ENCODE results near the gene FRYL.

Gene FRYL

GRCh38 chr4:48651914-48652313 is 128.2 kb downstream of the FRYL start:
- H3K27me3 ChIP-seq (replicated peaks; ENCODE audit: control insufficient read depth, insufficient read depth, low read length) = no peaks in the 10 kb centered on the region
- peaks cover 2% of the 10 kb centered on the region; the same call in 1 of the 2 replicates for H3K36me3 ChIP-seq (ENCODE audit: control insufficient read depth, insufficient read depth, low read length)
- H3K4me3 ChIP-seq (replicated peaks; ENCODE audit: low read depth, low read length) = no peak overlapping the region
- TF ChIP-seq CTCF (IDR thresholded peaks at IDR 0.05; ENCODE audit: insufficient read depth, low read length, poor library complexity, severe bottlenecking) = no peak
- no peak for DNase-seq (ENCODE audit: extremely low read depth, insufficient read length)

- TF ChIP-seq CTCF (IDR thresholded peaks at IDR 0.05; ENCODE audit: insufficient read depth, low read length, poor library complexity, severe bottlenecking) = no peak
- Histone ChIP-seq H3K4me3 (replicated peaks; ENCODE audit: low read depth, low read length) (no peak overlapping the region), H3K36me3 (ENCODE audit: control insufficient read depth, insufficient read depth, low read length) (peaks cover 2% of the 10 kb centered on the region; the same call in 1 of the 2 replicates), H3K27me3 (replicated peaks; ENCODE audit: control insufficient read depth, insufficient read depth, low read length) (no peaks in the 10 kb centered on the region)
- no peak for DNase-seq (ENCODE audit: extremely low read depth, insufficient read length)
Measured at GRCh38 chr4:48649505-48649904, 130.6 kb downstream of the FRYL start.

GRCh38 chr4:48645225-48645794 is 134.8 kb downstream of the FRYL start:
- no peak for DNase-seq (ENCODE audit: extremely low read depth, insufficient read length)
- H3K36me3 ChIP-seq (ENCODE audit: control insufficient read depth, insufficient read depth, low read length) = peaks cover 1% of the 10 kb centered on the region; the same call in 1 of the 2 replicates
- no peak for TF ChIP-seq CTCF (IDR thresholded peaks at IDR 0.05; ENCODE audit: insufficient read depth, low read length, poor library complexity, severe bottlenecking)
- no peak overlapping the region for H3K4me3 ChIP-seq (replicated peaks; ENCODE audit: low read depth, low read length)
- H3K27me3 ChIP-seq (replicated peaks; ENCODE audit: control insufficient read depth, insufficient read depth, low read length) = no peaks in the 10 kb centered on the region

- DNase-seq (ENCODE audit: extremely low read depth, insufficient read length) = no peak
- no peak for TF ChIP-seq CTCF (IDR thresholded peaks at IDR 0.05; ENCODE audit: insufficient read depth, low read length, poor library complexity, severe bottlenecking)
- no peak overlapping the region for H3K4me3 ChIP-seq (replicated peaks; ENCODE audit: low read depth, low read length)
- H3K36me3 ChIP-seq (ENCODE audit: control insufficient read depth, insufficient read depth, low read length) = peaks cover 1% of the 10 kb centered on the region; the same call in 1 of the 2 replicates
- H3K27me3 ChIP-seq (replicated peaks; ENCODE audit: control insufficient read depth, insufficient read depth, low read length) = no peaks in the 10 kb centered on the region
Measured at GRCh38 chr4:48642421-48643374, 137.4 kb downstream of the FRYL start.

- no peak for DNase-seq (ENCODE audit: extremely low read depth, insufficient read length)
- no peak for TF ChIP-seq CTCF (IDR thresholded peaks at IDR 0.05; ENCODE audit: insufficient read depth, low read length, poor library complexity, severe bottlenecking)
- H3K36me3 ChIP-seq (ENCODE audit: control insufficient read depth, insufficient read depth, low read length) = peaks cover 1% of the 10 kb centered on the region; the same call in 1 of the 2 replicates
- no peaks in the 10 kb centered on the region for H3K27me3 ChIP-seq (replicated peaks; ENCODE audit: control insufficient read depth, insufficient read depth, low read length)
- no peak overlapping the region for H3K4me3 ChIP-seq (replicated peaks; ENCODE audit: low read depth, low read length)
Measured at GRCh38 chr4:48641401-48641800, 138.7 kb downstream of the FRYL start.

Measured in GM06990 (cell line).